GM19351 (cell line): ENCODE data around the gene PLSCR3.

ENCODE experiments used
- ATAC-seq: cut with Tn5 transposase; IDR thresholded peaks from one replicate; pipeline ENCODE4 v1.9.1; 2021; ENCODE audit warnings: mild to moderate bottlenecking, moderate library complexity; ENCODE audit not compliant: unreplicated experiment

PLSCR3 gene

GRCh38 chr17:7394452-7395191 is at the start of gene PLSCR3:
PLSCR3 (minus strand) TSS chr17:7394525; CDS start chr17:7394110, 415 bp downstream.
- ATAC-seq: peak; percentile 70

DNA sequence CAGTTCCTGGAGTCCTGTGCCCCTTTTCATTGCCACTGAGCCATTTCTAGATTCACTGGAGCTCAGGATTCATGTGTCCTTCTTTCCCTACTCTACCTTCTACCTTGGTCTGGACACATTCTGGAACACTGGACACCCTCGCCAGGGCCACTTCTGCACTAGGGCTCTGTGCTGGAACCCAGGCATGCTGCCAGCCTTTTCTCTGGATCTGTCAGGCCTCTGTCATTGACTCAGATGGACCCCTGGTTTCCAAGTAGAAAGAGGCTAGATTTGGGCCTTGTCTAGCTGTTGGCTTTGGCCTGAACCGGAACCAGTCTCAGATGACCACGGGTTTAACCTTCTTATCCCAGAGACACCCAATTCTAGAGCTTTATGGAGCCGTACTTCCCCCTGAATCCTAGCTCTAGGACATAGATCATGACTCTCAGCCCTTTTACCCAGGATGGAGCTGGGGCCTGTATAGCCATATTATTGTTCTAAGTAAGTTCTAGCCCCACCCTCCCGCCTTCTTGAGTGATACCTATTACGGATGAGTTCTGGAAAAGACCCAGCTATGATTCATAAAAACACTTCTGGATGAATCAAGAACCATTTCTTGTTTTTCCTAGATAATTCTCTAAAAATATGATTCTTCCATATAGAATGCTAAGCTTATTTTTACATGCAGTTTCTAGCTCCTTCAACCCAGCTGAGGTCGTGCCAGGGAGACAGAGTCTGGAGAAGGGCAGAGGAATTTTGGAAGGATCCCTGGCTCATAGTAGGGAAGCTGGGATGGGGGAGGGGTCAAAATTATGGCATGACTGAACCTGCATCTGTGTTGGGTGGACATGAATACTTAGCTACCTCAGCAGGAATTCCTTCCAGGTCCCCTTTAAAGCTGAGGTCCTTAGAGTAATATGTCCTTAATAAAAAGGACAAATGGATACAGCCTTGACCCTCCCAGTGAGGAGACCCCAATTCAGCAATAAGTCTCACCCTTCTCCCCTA is 49.5 kb upstream of the PLSCR3 start:
- no peak for ATAC-seq

- no peak for ATAC-seq
These were observed 47.8 kb upstream of the PLSCR3 start for GRCh38 chr17:7442142-7442541.

- ATAC-seq: no peak
These were observed 46.9 kb upstream of the PLSCR3 start for GRCh38 chr17:7441266-7441665.

GRCh38 chr17:7440834-7441195 is 46.5 kb upstream of the PLSCR3 start:
- ATAC-seq: no peak

- ATAC-seq: no peak
These were observed 45.9 kb upstream of the PLSCR3 start for GRCh38 chr17:7440113-7440833.

GRCh38 chr17:7439462-7440112 is 45.3 kb upstream of the PLSCR3 start, which contains the start of gene FGF11:
FGF11 (plus strand) TSS chr17:7439512; CDS start chr17:7439621, 109 bp downstream.
- no peak for ATAC-seq

- ATAC-seq: no peak
These were observed 44.5 kb upstream of the PLSCR3 start for GRCh38 chr17:7438656-7439460.

GRCh38 chr17:7437950-7438614 is 43.8 kb upstream of the PLSCR3 start:
- ATAC-seq: no peak

GRCh38 chr17:7437369-7437863 is 43.1 kb upstream of the PLSCR3 start:
- ATAC-seq: no peak

GRCh38 chr17:7436556-7437368 is 42.4 kb upstream of the PLSCR3 start:
- ATAC-seq: no peak

DNA sequence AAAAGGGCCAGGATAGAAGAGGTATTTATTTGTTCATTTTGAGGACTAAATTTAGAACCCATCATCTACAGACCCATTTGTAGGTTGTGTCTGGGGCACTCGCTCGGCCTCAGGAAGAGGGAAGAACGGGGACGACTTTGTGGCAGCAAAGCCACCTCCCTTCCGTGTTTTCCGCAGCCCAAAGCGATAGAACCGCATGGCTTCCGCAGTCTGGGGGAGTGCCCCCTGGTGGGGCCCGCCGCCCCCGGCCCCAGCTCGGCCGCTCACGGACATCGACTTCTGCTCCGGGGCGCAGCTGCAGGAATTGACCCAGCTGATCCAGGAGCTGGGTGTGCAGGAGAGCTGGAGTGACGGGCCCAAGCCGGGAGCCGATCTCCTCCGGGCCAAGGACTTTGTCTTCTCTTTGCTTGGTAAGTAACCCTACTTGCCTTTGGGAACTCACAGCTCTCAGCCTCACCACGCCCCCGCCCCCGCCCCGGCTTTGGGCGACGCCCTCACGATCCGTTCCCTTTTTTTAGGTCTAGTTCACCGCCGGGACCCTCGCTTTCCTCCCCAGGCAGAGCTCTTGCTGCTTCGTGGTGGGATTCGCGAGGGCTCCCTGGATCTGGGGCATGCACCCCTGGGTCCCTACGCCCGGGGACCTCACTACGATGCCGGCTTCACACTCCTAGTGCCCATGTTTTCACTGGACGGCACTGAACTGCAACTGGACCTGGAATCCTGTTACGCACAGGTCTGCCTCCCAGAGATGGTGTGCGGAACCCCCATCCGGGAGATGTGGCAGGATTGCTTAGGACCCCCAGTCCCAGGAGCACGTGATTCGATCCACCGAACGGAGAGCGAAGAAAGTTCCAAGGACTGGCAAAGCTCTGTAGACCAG is 41.6 kb upstream of the PLSCR3 start:
- peak; percentile 15 for ATAC-seq

DNA sequence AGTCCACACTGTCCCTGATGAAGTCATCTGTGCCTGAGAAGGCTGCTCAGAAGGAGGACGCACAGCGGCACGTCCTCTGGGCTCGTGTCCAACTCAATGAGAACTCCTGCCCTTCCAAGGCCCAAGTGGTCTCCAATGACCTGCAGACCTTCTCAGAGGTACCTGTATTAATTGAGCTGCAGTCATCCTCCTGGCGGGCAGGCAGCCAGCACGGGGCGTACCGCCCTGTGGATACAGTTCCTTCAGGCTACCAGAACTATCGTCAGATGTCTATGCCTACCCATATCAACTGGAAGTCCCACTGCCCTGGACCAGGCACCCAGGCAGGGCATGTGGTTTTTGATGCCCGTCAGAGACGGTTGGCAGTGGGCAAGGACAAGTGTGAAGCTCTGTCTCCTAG is 38.0 kb upstream of the PLSCR3 start:
- ATAC-seq: no peak

- ATAC-seq: no peak
These were observed 36.9 kb upstream of the PLSCR3 start for GRCh38 chr17:7431231-7431630.

- no peak for ATAC-seq
These were observed 35.4 kb upstream of the PLSCR3 start for GRCh38 chr17:7429722-7430121.

DNA sequence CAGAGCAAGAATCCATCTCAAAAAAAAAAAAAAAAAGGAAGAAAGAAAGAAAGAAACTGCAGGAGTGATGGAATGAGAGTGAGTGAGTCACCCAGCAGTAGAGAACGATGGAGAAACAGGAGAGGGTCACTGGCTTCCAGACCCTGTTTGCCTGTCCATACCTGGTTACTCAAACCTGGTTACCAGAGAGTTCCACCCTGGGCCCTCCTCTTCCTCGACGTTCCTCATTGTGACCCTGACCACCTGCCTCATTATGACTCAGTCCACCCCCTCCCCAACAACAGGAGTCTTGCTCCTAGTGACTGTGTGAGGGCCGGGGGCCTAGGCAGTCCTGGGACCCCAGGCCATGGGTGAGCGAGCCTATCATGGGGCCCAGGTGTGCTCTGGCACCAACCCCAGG is 34.2 kb upstream of the PLSCR3 start, which contains the start of gene SPEM3:
SPEM3 (plus strand) TSS at position 301 of the 400 bp plus-strand sequence; CDS start at position 347, 46 bp downstream.
- no peak for ATAC-seq

GRCh38 chr17:7427549-7427948 is 33.2 kb upstream of the PLSCR3 start:
- ATAC-seq: no peak
